Liver (tissue), 9 donors: ENCODE data around the gene MIPEP. TPM values are rescaled to one million over a fixed set of nuclear protein-coding genes. Genes with fewer than 3 reads are reported as not detected.

Experiments used
- DNase-seq: peaks from one replicate; pipeline ENCODE4 v3.0.0-alpha.2; 2017; ENCODE audit warnings: low spot score
- H3K27ac ChIP-seq, 2 donors: one replicate each; pipeline ENCODE4 v1.7.0; 2013; ENCODE audit warnings: inconsistent platforms in 2 of 2, low read length in 2 of 2, control low read depth in 1 of 2, low read depth in 1 of 2, mild to moderate bottlenecking in 1 of 2
- H3K27me3 ChIP-seq, 4 donors: one replicate each; pipeline versions ENCODE4 v1.6.1 to v1.7.0; 2013; ENCODE audit warnings: low read length in 3 of 4, inconsistent platforms in 1 of 4, mild to moderate bottlenecking in 1 of 4, moderate library complexity in 1 of 4; ENCODE audit not compliant: control insufficient read depth in 4 of 4, insufficient read depth in 4 of 4
- H3K36me3 ChIP-seq, 4 donors: one replicate each; pipeline versions ENCODE4 v1.6.1 to v1.7.0; 2013; ENCODE audit warnings: low read length in 3 of 4, mild to moderate bottlenecking in 3 of 4, low read depth in 1 of 4, moderate library complexity in 1 of 4; ENCODE audit not compliant: control insufficient read depth in 4 of 4, insufficient read depth in 3 of 4
- H3K4me1 ChIP-seq, 4 donors: one replicate each; pipeline versions ENCODE4 v1.6.1 to v1.7.0; 2013; ENCODE audit warnings: low read length in 3 of 4, mild to moderate bottlenecking in 3 of 4, moderate library complexity in 1 of 4; ENCODE audit not compliant: control insufficient read depth in 4 of 4, insufficient read depth in 4 of 4
- H3K4me3 ChIP-seq, 3 donors: one replicate each; pipeline versions ENCODE4 v1.6.1 to v1.7.0; 2013; ENCODE audit warnings: low read length in 3 of 3, control low read depth in 1 of 3, low read depth in 1 of 3, mild to moderate bottlenecking in 1 of 3
- H3K9ac ChIP-seq, 2 donors: one replicate each; pipeline ENCODE4 v1.7.0; 2013; ENCODE audit warnings: low read length in 2 of 2, mild to moderate bottlenecking in 2 of 2, moderate library complexity in 2 of 2, control low read depth in 1 of 2, low read depth in 1 of 2
- H3K9me3 ChIP-seq, 4 donors: one replicate each; pipeline versions ENCODE4 v1.6.1 to v1.7.0; 2013; ENCODE audit warnings: low read length in 3 of 4; ENCODE audit not compliant: control insufficient read depth in 4 of 4
- CTCF ChIP-seq: fragments of 150-350 bp; IDR thresholded peaks from 2 replicates; pipeline ENCODE4 v1.5.1; 2017; ENCODE audit warnings: improper control_type of control experiment, low read depth, low read length; ENCODE audit not compliant: missing input control
- FOXA1 ChIP-seq: IDR thresholded peaks from 2 replicates; pipeline ENCODE4 v1.6.1; 2016; ENCODE audit warnings: antibody characterized with exemption
- FOXA2 ChIP-seq: IDR thresholded peaks from 2 replicates; pipeline ENCODE4 v1.6.1; 2016; ENCODE audit warnings: antibody characterized with exemption
- HNF4A ChIP-seq, 2 donors: conservative IDR thresholded peaks; 2 replicates each; pipeline ENCODE4 v1.6.1; 2016; ENCODE audit warnings: antibody characterized with exemption in 2 of 2, mild to moderate bottlenecking in 2 of 2
- JUND ChIP-seq, 2 donors: IDR thresholded peaks; 2 replicates each; pipeline ENCODE4 v1.6.1; 2016; ENCODE audit warnings: antibody characterized with exemption in 2 of 2
- RAD21 ChIP-seq, 2 donors: IDR thresholded peaks; 2 replicates each; pipeline ENCODE4 v1.6.1; 2016; ENCODE audit warnings: antibody characterized with exemption in 2 of 2, mild to moderate bottlenecking in 2 of 2
- REST ChIP-seq: IDR thresholded peaks from 2 replicates; pipeline ENCODE4 v1.6.1; 2016; ENCODE audit warnings: antibody characterized with exemption, mild to moderate bottlenecking
- SP1 ChIP-seq: IDR thresholded peaks from 2 replicates; pipeline ENCODE4 v1.6.1; 2018; ENCODE audit warnings: antibody characterized with exemption, mild to moderate bottlenecking
- TAF1 ChIP-seq: conservative IDR thresholded peaks from 2 replicates; pipeline ENCODE4 v1.6.1; 2016; ENCODE audit warnings: antibody characterized with exemption, mild to moderate bottlenecking
- ZBTB33 ChIP-seq: IDR thresholded peaks from 2 replicates; pipeline ENCODE4 v1.6.1; 2016; ENCODE audit warnings: antibody characterized with exemption
- WGBS: extraction: QIAGEN DNeasy Blood & Tissue Kit; methylation state at CpG from one replicate; pipeline ENCODE4 v1.1.7; 2013; 5-methylcytosine and 5-hydroxymethylcytosine counted together
- polyA plus RNA-seq, 2 donors: library from polyadenylated mRNA; stranded (reverse) in 1 of 2; unstranded in 1 of 2; fragments of 200-250 nt in 1 of 2; fragments of >200 nt in 1 of 2; fragmentation: Nextera tagmentation in 1 of 2; extraction: Ambion mirVana in 1 of 2; gene quantifications; one replicate each; pipeline versions ENCODE4 v1.2.1 to v1.2.3, GENCODE V29; 2013 to 2015
- total RNA-seq, 2 donors: library from RNA; depleted of rRNA; stranded (reverse); fragments of >200 nt; gene quantifications; one replicate each; pipeline ENCODE4 v1.2.3, GENCODE V29; 2014
- donor health status: healthy.
- donor health status: healthy.
- donor health status: healthy.
- donor health status: healthy.
- donor health status: healthy.

MIPEP gene
- total and polyA plus RNA-seq, 4 donors: 7.4 to 11.7 (median 10.2) TPM

GRCh38 chr13:23744315-23744714, 144.9 kb downstream of the MIPEP start:
- Histone ChIP-seq H3K36me3 (no peaks in the 10 kb centered on the region), H3K4me3 (no peak overlapping the region), H3K27me3 (no peaks in the 10 kb centered on the region), H3K4me1 (no peaks in the 10 kb centered on the region), H3K9ac (no peak overlapping the region), H3K9me3 (no peaks in the 10 kb centered on the region), H3K27ac (no peak overlapping the region)
- no peak for DNase-seq
- TF ChIP-seq JUND (IDR thresholded peaks at IDR 0.05) (no peak), ZBTB33 (no peak), CTCF (no peak), REST (no peak), HNF4A (conservative IDR thresholded peaks at IDR 0.05) (no peak), FOXA1 (no peak), SP1 (no peak), FOXA2 (no peak), RAD21 (IDR thresholded peaks at IDR 0.05) (no peak)

- no peak for DNase-seq
- Histone ChIP-seq H3K4me1 (no peaks in the 10 kb centered on the region), H3K27ac (no peak overlapping the region), H3K36me3 (no peaks in the 10 kb centered on the region), H3K4me3 (no peak overlapping the region), H3K9ac (no peak overlapping the region), H3K27me3 (no peaks in the 10 kb centered on the region), H3K9me3 (no peaks in the 10 kb centered on the region)
- WGBS: 79% methylated on average over 8 of the region's 8 CpGs
- TF ChIP-seq TAF1: no peak
Measured at GRCh38 chr13:23743278-23744076, 145.7 kb downstream of the MIPEP start.
